Measurements from ENCODE around the gene FOXA2.
"Not testable (repeated sequence)": the region's sequence is repeated elsewhere in the genome, so short reads cannot be mapped to it uniquely, and the experiment has no call there.

FOXA2 gene

DNA sequence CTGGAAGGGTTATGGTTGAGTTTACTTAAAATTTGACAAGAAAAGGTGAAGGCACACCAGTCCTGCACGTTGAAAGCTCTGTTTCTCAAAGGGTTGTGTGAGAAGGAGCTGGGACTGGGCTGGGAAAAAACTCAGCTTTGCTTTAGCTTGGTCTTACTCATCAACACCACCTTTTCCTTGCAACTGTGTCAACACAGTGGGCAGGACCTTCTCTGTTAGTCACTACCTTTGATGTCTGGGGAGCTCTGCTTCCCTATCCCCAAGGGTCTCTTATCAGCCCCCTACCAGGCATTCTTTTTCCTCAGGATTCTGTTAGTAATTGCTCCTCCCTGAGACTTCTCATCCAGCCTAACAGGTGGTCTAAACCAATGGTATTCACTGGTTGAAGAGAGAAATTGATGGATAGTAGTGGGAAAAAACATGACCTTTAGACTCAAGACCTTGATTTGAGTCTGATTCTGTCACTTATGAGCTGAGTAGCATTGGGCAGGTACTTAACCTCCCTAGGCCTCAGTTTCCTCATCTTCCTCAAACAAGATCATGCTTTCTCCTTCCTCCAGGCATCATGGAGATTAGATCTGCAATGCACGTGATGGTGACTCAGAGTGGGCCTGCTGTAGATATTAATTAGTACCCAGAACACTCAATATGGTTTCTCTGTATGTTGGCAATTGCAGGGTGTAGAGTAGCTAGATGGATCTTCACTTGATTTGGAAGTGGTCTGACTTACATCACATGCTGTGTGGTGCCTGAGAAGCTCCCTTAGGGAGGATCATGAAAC is 17.2 kb upstream of the FOXA2 start:
- Mint-ChIP-seq H3K4me3 (no peak overlapping the region), H3K27me3 (no peaks in the 10 kb centered on the region), H3K4me1 (ENCODE audit: low read depth in 2 of 2) (no peaks in the 10 kb centered on the region), H3K9me3 (no peaks in the 10 kb centered on the region), H3K27ac (no peak overlapping the region), H3K36me3 (ENCODE audit: insufficient read depth) (no peaks in the 10 kb centered on the region)
- ATAC-seq (replicated peaks), result no peak
- DNase-seq, result no peak

GRCh38 chr20:22599258-22599657 is 14.9 kb upstream of the FOXA2 start:
- not testable (repeated sequence) for H3K27me3 Mint-ChIP-seq; H3K36me3 Mint-ChIP-seq (ENCODE audit: insufficient read depth); H3K9me3 Mint-ChIP-seq; DNase-seq; H3K4me3 Mint-ChIP-seq; H3K4me1 Mint-ChIP-seq (ENCODE audit: low read depth in 2 of 2); ATAC-seq (replicated peaks); H3K27ac Mint-ChIP-seq

GRCh38 chr20:22597303-22597702 is 12.9 kb upstream of the FOXA2 start:
- no peak overlapping the region for H3K4me3 Mint-ChIP-seq
- H3K36me3 Mint-ChIP-seq (ENCODE audit: insufficient read depth), result no peaks in the 10 kb centered on the region
- no peak for DNase-seq
- no peak overlapping the region for H3K27ac Mint-ChIP-seq
- no peaks in the 10 kb centered on the region for H3K4me1 Mint-ChIP-seq (ENCODE audit: low read depth in 2 of 2)
- H3K9me3 Mint-ChIP-seq, result peaks cover 0 to 6% of the 10 kb centered on the region in 2 donors
- no peaks in the 10 kb centered on the region for H3K27me3 Mint-ChIP-seq
- no peak for ATAC-seq (replicated peaks)

GRCh38 chr20:22590662-22591061 is 6.3 kb upstream of the FOXA2 start:
- ATAC-seq (replicated peaks) (no peak), DNase-seq (no peak)
- Mint-ChIP-seq H3K4me3 (no peak overlapping the region), H3K36me3 (ENCODE audit: insufficient read depth) (no peaks in the 10 kb centered on the region), H3K27me3 (peaks cover 16 to 40% of the 10 kb centered on the region in 2 donors), H3K9me3 (peaks cover 6 to 9% of the 10 kb centered on the region in 2 donors), H3K27ac (no peak overlapping the region), H3K4me1 (ENCODE audit: low read depth in 2 of 2) (no peaks in the 10 kb centered on the region)

DNA sequence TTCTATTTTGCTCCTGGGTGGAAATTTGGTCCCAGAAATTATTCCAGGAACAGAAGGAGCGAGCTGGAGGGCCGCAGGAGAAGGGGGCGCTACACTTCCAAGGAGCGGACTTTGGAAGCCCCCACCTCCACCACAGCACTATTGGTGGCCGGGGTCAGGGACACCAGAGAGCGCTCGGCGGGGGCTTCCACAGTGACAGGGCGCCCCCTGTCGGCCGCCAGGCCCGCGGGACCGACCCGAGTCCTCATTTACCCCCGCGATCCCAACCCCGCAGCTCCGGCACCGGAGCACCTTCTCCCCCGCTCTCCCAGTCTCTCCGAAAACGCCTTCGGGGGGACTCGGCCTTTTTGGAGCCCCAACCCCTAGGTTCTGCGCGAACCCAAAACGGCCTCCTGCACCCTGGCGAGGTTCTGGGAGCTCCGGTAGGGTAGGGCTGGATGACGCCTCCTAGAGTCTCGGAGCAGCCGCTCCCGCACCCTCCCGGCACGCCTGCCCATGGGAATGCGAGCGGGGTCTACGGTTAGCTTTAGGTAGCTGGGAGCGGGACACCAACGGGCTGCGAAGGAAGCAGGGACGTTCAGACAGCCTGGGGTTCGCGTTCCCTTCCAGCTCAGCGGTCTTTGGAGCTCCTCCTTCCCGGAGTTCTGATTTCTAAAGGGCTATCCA is 2.4 kb upstream of the FOXA2 start:
- no peak for DNase-seq
- Mint-ChIP-seq H3K4me3 (no peak overlapping the region), H3K4me1 (ENCODE audit: low read depth in 2 of 2) (no peaks in the 10 kb centered on the region), H3K9me3 (peaks cover 2 to 9% of the 10 kb centered on the region in 2 donors), H3K36me3 (ENCODE audit: insufficient read depth) (no peaks in the 10 kb centered on the region), H3K27me3 (peaks cover 20 to 62% of the 10 kb centered on the region in 2 donors), H3K27ac (no peak overlapping the region)
- no peak for ATAC-seq (replicated peaks)

- H3K4me1 Mint-ChIP-seq (ENCODE audit: low read depth in 2 of 2), result no peaks in the 10 kb centered on the region
- no peak for ATAC-seq (replicated peaks)
- H3K4me3 Mint-ChIP-seq, result no peak overlapping the region
- peaks cover 29 to 70% of the 10 kb centered on the region in 2 donors for H3K27me3 Mint-ChIP-seq
- no peak overlapping the region for H3K27ac Mint-ChIP-seq
- no peaks in the 10 kb centered on the region for H3K36me3 Mint-ChIP-seq (ENCODE audit: insufficient read depth)
- H3K9me3 Mint-ChIP-seq, result peaks cover 2 to 9% of the 10 kb centered on the region in 2 donors
- no peak for DNase-seq
These were observed 1.6 kb upstream of the FOXA2 start for GRCh38 chr20:22585786-22586493.

DNA sequence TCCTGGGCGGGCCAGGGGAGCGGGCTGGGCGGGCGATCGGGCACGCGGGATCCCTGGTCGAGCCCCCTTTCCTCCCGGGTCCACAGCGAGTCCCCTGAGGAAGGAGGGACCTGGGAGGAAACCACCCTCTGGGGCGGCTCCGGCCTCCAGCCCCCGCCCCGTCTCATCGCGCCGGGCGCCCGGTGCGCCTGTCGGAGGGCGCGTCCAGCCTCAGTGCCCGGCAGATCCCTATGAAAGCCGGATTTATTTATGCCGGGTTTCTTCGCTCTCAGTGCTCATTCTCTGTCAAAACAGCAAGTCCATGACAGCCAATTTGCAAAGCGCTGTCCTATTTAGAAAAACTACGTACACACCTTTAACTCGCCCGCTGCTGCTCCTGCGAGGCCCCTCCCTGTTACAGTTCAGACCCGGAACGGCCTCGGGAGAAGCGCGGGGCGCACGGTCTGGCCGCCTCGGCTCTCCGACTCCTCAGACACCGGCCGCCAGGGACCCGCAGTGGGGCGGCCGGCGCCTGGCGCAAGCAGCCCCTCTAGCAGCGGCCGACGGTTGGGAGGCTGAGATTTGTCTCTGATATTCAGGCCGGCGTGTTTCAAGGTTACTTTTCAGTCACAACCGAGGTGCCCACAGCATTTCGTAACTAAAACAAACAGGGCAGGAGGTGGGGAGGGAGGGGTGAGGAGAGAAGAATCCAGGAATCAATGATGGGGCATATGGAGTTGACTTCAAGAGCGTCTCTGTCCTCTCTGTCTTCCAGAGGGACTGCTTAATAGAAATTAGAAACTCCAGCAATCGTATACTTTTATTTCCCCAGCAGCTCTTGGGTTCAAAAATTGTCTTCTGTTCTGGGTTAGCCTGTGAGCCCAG is 782 bp upstream of the FOXA2 start:
- DNase-seq, result no peak
- Mint-ChIP-seq H3K27me3 (peaks cover 37 to 78% of the 10 kb centered on the region in 2 donors), H3K4me3 (no peak overlapping the region), H3K27ac (no peak overlapping the region), H3K36me3 (ENCODE audit: insufficient read depth) (no peaks in the 10 kb centered on the region), H3K4me1 (ENCODE audit: low read depth in 2 of 2) (no peaks in the 10 kb centered on the region), H3K9me3 (peaks cover 2 to 9% of the 10 kb centered on the region in 2 donors)
- ATAC-seq (replicated peaks), result no peak

- H3K4me3 Mint-ChIP-seq, result no peak overlapping the region
- H3K9me3 Mint-ChIP-seq, result peaks cover 1 to 3% of the 10 kb centered on the region in 2 donors
- peaks cover 39 to 76% of the 10 kb centered on the region in 2 donors for H3K27me3 Mint-ChIP-seq
- ATAC-seq (replicated peaks) (no peak), DNase-seq (no peak)
- no peak overlapping the region for H3K27ac Mint-ChIP-seq
- no peaks in the 10 kb centered on the region for H3K36me3 Mint-ChIP-seq (ENCODE audit: insufficient read depth)
- no peaks in the 10 kb centered on the region for H3K4me1 Mint-ChIP-seq (ENCODE audit: low read depth in 2 of 2)
These were observed 425 bp downstream of the FOXA2 start for GRCh38 chr20:22583773-22584521.

GRCh38 chr20:22582964-22583772 is 1.2 kb downstream of the FOXA2 start:
- Mint-ChIP-seq H3K27me3 (peaks cover 42 to 79% of the 10 kb centered on the region in 2 donors), H3K9me3 (no peaks in the 10 kb centered on the region), H3K4me1 (ENCODE audit: low read depth in 2 of 2) (no peaks in the 10 kb centered on the region), H3K27ac (no peak overlapping the region), H3K4me3 (no peak overlapping the region), H3K36me3 (ENCODE audit: insufficient read depth) (no peaks in the 10 kb centered on the region)
- ATAC-seq (replicated peaks), result no peak
- no peak for DNase-seq

DNA sequence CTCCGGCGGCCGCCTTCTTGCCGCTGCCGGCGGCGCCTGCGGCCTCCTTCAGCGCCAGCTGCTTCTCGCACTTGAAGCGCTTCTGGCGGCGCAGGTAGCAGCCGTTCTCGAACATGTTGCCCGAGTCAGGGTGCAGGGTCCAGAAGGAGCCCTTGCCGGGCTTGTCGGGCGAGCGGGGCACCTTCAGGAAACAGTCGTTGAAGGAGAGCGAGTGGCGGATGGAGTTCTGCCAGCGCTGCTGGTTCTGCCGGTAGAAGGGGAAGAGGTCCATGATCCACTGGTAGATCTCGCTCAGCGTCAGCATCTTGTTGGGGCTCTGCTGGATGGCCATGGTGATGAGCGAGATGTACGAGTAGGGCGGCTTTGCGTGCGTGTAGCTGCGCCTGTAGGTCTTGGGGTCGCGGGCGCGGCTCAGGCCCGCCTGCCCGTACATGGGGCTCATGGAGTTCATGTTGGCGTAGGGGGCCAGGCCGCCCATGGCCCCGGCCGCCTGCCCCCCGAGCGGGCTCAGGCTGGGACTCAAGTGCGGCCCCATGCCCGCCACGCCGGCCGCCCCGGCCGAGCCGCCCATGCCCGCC is 1.9 kb downstream of the FOXA2 start:
- Mint-ChIP-seq H3K36me3 (ENCODE audit: insufficient read depth) (no peaks in the 10 kb centered on the region), H3K9me3 (peaks cover 0 to 2% of the 10 kb centered on the region in 2 donors), H3K27ac (no peak overlapping the region), H3K4me3 (no peak overlapping the region), H3K27me3 (peaks cover 44 to 82% of the 10 kb centered on the region in 2 donors), H3K4me1 (ENCODE audit: low read depth in 2 of 2) (no peaks in the 10 kb centered on the region)
- no peak for DNase-seq
- ATAC-seq (replicated peaks), result no peak

GRCh38 chr20:22581437-22582385 is 2.7 kb downstream of the FOXA2 start:
- no peaks in the 10 kb centered on the region for H3K36me3 Mint-ChIP-seq (ENCODE audit: insufficient read depth)
- no peak overlapping the region for H3K27ac Mint-ChIP-seq
- peaks cover 41 to 82% of the 10 kb centered on the region in 2 donors for H3K27me3 Mint-ChIP-seq
- H3K4me3 Mint-ChIP-seq, result no peak overlapping the region
- ATAC-seq (replicated peaks) (no peak), DNase-seq (no peak)
- no peaks in the 10 kb centered on the region for H3K4me1 Mint-ChIP-seq (ENCODE audit: low read depth in 2 of 2)
- peaks cover 0 to 2% of the 10 kb centered on the region in 2 donors for H3K9me3 Mint-ChIP-seq
